ENCODE data around the gene OPA3.

OPA3 gene

GRCh38 chr19:45607071-45608029, 22.7 kb upstream of the OPA3 start:
- peak; percentile 65 for DNase-seq
- no peak overlapping the region for H3K4me3 Mint-ChIP-seq
- H3K27me3 Mint-ChIP-seq: peaks cover 13% of the 10 kb centered on the region
- H3K4me1 Mint-ChIP-seq (ENCODE audit: low read depth): peaks cover 17% of the 10 kb centered on the region
- peaks cover 46% of the 10 kb centered on the region for H3K36me3 Mint-ChIP-seq (ENCODE audit: low read depth)
- peak overlapping the region; percentile 58 for H3K27ac Mint-ChIP-seq
- H3K9me3 Mint-ChIP-seq: peaks cover 5% of the 10 kb centered on the region

GRCh38 chr19:45601524-45602374, 17.1 kb upstream of the OPA3 start, which contains the start of gene GPR4:
Gene GPR4 (minus strand): TSS chr19:45602212. CDS start chr19:45591866, 10,346 bp downstream.
- no peak within 1 kb of the TSS for H3K27ac Mint-ChIP-seq

GRCh38 chr19:45601115-45601514, 16.5 kb upstream of the OPA3 start:
- no peak overlapping the region for H3K27ac Mint-ChIP-seq
- H3K9me3 Mint-ChIP-seq: no peaks in the 10 kb centered on the region
- no peaks in the 10 kb centered on the region for H3K36me3 Mint-ChIP-seq (ENCODE audit: low read depth)
- DNase-seq: no peak
- peaks cover 73% of the 10 kb centered on the region for H3K27me3 Mint-ChIP-seq
- H3K4me1 Mint-ChIP-seq (ENCODE audit: low read depth): peaks cover 31% of the 10 kb centered on the region
- H3K4me3 Mint-ChIP-seq: no peak overlapping the region

More at GRCh38 chr19:45601524-45602374, 17.1 kb upstream of the OPA3 start, which contains the start of gene GPR4:
- peaks cover 32% of the 10 kb centered on the region for H3K4me1 Mint-ChIP-seq (ENCODE audit: low read depth)
- no peak for DNase-seq
- H3K9me3 Mint-ChIP-seq: no peaks in the 10 kb centered on the region
- H3K36me3 Mint-ChIP-seq (ENCODE audit: low read depth): no peaks in the 10 kb centered on the region
- H3K27me3 Mint-ChIP-seq: peaks cover 67% of the 10 kb centered on the region
- H3K4me3 Mint-ChIP-seq: no peak within 1 kb of the TSS

GRCh38 chr19:45600340-45600885, 15.8 kb upstream of the OPA3 start:
- Mint-ChIP-seq H3K4me1 (ENCODE audit: low read depth) (peaks cover 31% of the 10 kb centered on the region), H3K9me3 (no peaks in the 10 kb centered on the region), H3K36me3 (ENCODE audit: low read depth) (no peaks in the 10 kb centered on the region), H3K27ac (no peak overlapping the region), H3K4me3 (no peak overlapping the region), H3K27me3 (peaks cover 80% of the 10 kb centered on the region)
- DNase-seq: no peak

GRCh38 chr19:45599286-45599685, 14.7 kb upstream of the OPA3 start:
- H3K27ac Mint-ChIP-seq: no peak overlapping the region
- H3K9me3 Mint-ChIP-seq: no peaks in the 10 kb centered on the region
- no peak for DNase-seq
- H3K36me3 Mint-ChIP-seq (ENCODE audit: low read depth): no peaks in the 10 kb centered on the region
- peaks cover 85% of the 10 kb centered on the region for H3K27me3 Mint-ChIP-seq
- H3K4me1 Mint-ChIP-seq (ENCODE audit: low read depth): peaks cover 31% of the 10 kb centered on the region
- no peak overlapping the region for H3K4me3 Mint-ChIP-seq

- Mint-ChIP-seq H3K4me3 (peak overlapping the region; percentile 64), H3K4me1 (ENCODE audit: low read depth) (peaks cover 31% of the 10 kb centered on the region), H3K9me3 (no peaks in the 10 kb centered on the region), H3K27me3 (peaks cover 84% of the 10 kb centered on the region), H3K27ac (peak overlapping the region; percentile 20), H3K36me3 (ENCODE audit: low read depth) (no peaks in the 10 kb centered on the region)
- DNase-seq: peak; percentile 41
Observed at GRCh38 chr19:45598267-45599001, 13.8 kb upstream of the OPA3 start.

GRCh38 chr19:45597425-45598111, 13.0 kb upstream of the OPA3 start:
- Mint-ChIP-seq H3K9me3 (no peaks in the 10 kb centered on the region), H3K4me1 (ENCODE audit: low read depth) (peaks cover 30% of the 10 kb centered on the region), H3K4me3 (peak overlapping the region; percentile 64), H3K36me3 (ENCODE audit: low read depth) (no peaks in the 10 kb centered on the region), H3K27ac (no peak overlapping the region), H3K27me3 (peaks cover 76% of the 10 kb centered on the region)
- DNase-seq: no peak

GRCh38 chr19:45595814-45596213, 11.2 kb upstream of the OPA3 start:
- DNase-seq: no peak
- H3K4me3 Mint-ChIP-seq: no peak overlapping the region
- peaks cover 34% of the 10 kb centered on the region for H3K4me1 Mint-ChIP-seq (ENCODE audit: low read depth)
- no peak overlapping the region for H3K27ac Mint-ChIP-seq
- no peaks in the 10 kb centered on the region for H3K36me3 Mint-ChIP-seq (ENCODE audit: low read depth)
- no peaks in the 10 kb centered on the region for H3K9me3 Mint-ChIP-seq
- peaks cover 77% of the 10 kb centered on the region for H3K27me3 Mint-ChIP-seq

- H3K9me3 Mint-ChIP-seq: no peaks in the 10 kb centered on the region
Observed at GRCh38 chr19:45593520-45593919, 8.9 kb upstream of the OPA3 start.

GRCh38 chr19:45592366-45592765, 7.8 kb upstream of the OPA3 start:
- DNase-seq: no peak
- Mint-ChIP-seq H3K27ac (no peak overlapping the region), H3K4me1 (ENCODE audit: low read depth) (peaks cover 14% of the 10 kb centered on the region), H3K4me3 (no peak overlapping the region), H3K27me3 (peaks cover 70% of the 10 kb centered on the region), H3K9me3 (no peaks in the 10 kb centered on the region), H3K36me3 (ENCODE audit: low read depth) (no peaks in the 10 kb centered on the region)

More at GRCh38 chr19:45593520-45593919, 8.9 kb upstream of the OPA3 start:
- Mint-ChIP-seq H3K4me3 (no peak overlapping the region), H3K27ac (no peak overlapping the region), H3K4me1 (ENCODE audit: low read depth) (peaks cover 22% of the 10 kb centered on the region), H3K27me3 (peaks cover 77% of the 10 kb centered on the region), H3K36me3 (ENCODE audit: low read depth) (no peaks in the 10 kb centered on the region)
- DNase-seq: no peak

GRCh38 chr19:45591638-45592005, 7.0 kb upstream of the OPA3 start:
- Mint-ChIP-seq H3K9me3 (no peaks in the 10 kb centered on the region), H3K36me3 (ENCODE audit: low read depth) (no peaks in the 10 kb centered on the region), H3K4me1 (ENCODE audit: low read depth) (peaks cover 14% of the 10 kb centered on the region), H3K27ac (no peak overlapping the region), H3K4me3 (no peak overlapping the region), H3K27me3 (peaks cover 62% of the 10 kb centered on the region)
- no peak for DNase-seq

- Mint-ChIP-seq H3K27ac (no peak overlapping the region), H3K4me1 (ENCODE audit: low read depth) (peaks cover 14% of the 10 kb centered on the region), H3K36me3 (ENCODE audit: low read depth) (no peaks in the 10 kb centered on the region), H3K4me3 (no peak overlapping the region), H3K27me3 (peaks cover 57% of the 10 kb centered on the region), H3K9me3 (no peaks in the 10 kb centered on the region)
- DNase-seq: peak; percentile 61
Observed at GRCh38 chr19:45591004-45591637, 6.5 kb upstream of the OPA3 start.
